Caco-2 (cell line): ENCODE data around the gene CEP170. TPM values are rescaled to one million over a fixed set of nuclear protein-coding genes. Genes with fewer than 3 reads are reported as not detected.

Source experiments
- BruUV-seq: library from RNA; stranded (reverse); fragments of 400-500 nt; replicated peaks from 2 replicates; lab custom pipeline; 2021; lab: Mats Ljungman, UMichigan
- CTCF ChIA-PET: fragments of 300-600 bp; sonication (Branson Sonifier 250); formaldehyde crosslinking; loops from one replicate; lab custom pipeline; 2022; ENCODE audit warnings: antibody characterized with exemption; lab: Charles Lee
- POLR2A ChIA-PET: fragments of 300-600 bp; sonication (Branson Sonifier 250); formaldehyde crosslinking; loops from one replicate; lab custom pipeline; 2022; ENCODE audit warnings: antibody characterized with exemption; lab: Charles Lee
- DNase-seq, 2 experiments: peaks; one replicate each; pipeline versions ENCODE4 v3.0.0 to v3.0.0-alpha.2; 2020 to 2022
- H3K27me3 ChIP-seq: replicated peaks from 2 replicates; pipeline ENCODE4 v1.6.0; 2011; ENCODE audit warnings: low read length; ENCODE audit not compliant: control insufficient read depth, insufficient read depth
- H3K36me3 ChIP-seq: 2 replicates; pipeline ENCODE4 v1.5.1; 2011; ENCODE audit warnings: low read length; ENCODE audit not compliant: control insufficient read depth, insufficient read depth
- H3K4me1 ChIP-seq: fragments of 250-450 bp; sonication (Bioruptor Pico); 2 replicates; pipeline ENCODE4 v1.5.1; 2020; ENCODE audit warnings: mild to moderate bottlenecking
- H3K4me3 ChIP-seq: 2 replicates; pipeline ENCODE4 v1.5.1; 2011; ENCODE audit warnings: low read depth, mild to moderate bottlenecking, control low read depth, low read length
- H3K9me3 ChIP-seq: fragments of 250-450 bp; sonication (Bioruptor Pico); 2 replicates; pipeline ENCODE4 v1.5.1; 2020; ENCODE audit warnings: mild to moderate bottlenecking, moderate library complexity
- H3K27ac Mint-ChIP-seq: one replicate; pipeline ENCODE4 v1.8.0; 2022; ENCODE audit warnings: mixed read lengths; ENCODE audit not compliant: unreplicated experiment
- H3K27me3 Mint-ChIP-seq: one replicate; pipeline ENCODE4 v1.8.0; 2022; ENCODE audit warnings: mixed read lengths; ENCODE audit not compliant: insufficient read depth, unreplicated experiment
- H3K36me3 Mint-ChIP-seq: one replicate; pipeline ENCODE4 v1.8.0; 2022; ENCODE audit warnings: mild to moderate bottlenecking, mixed read lengths; ENCODE audit not compliant: insufficient read depth, unreplicated experiment
- H3K4me1 Mint-ChIP-seq: one replicate; pipeline ENCODE4 v1.8.0; 2022; ENCODE audit warnings: low read depth, mixed read lengths; ENCODE audit not compliant: unreplicated experiment
- H3K4me3 Mint-ChIP-seq: one replicate; pipeline ENCODE4 v1.8.0; 2022; ENCODE audit warnings: mild to moderate bottlenecking, moderate library complexity, mixed read lengths; ENCODE audit not compliant: unreplicated experiment
- H3K9me3 Mint-ChIP-seq: one replicate; pipeline ENCODE4 v1.8.0; 2022; ENCODE audit warnings: mixed read lengths; ENCODE audit not compliant: unreplicated experiment
- CTCF ChIP-seq, 2 experiments: fragments of 200-600 bp in 1 of 2; IDR thresholded peaks; 1 replicate in 1 of 2; 2 replicates in 1 of 2; pipeline versions ENCODE4 v1.5.1 to v1.8.0; 2011 to 2022; ENCODE audit warnings: antibody characterized with exemption in 1 of 2, control low read depth in 1 of 2, inconsistent platforms in 1 of 2, low read depth in 1 of 2, low read length in 1 of 2, mild to moderate bottlenecking in 1 of 2, moderate library complexity in 1 of 2; ENCODE audit not compliant: insufficient read depth in 1 of 2, severe bottlenecking in 1 of 2, unreplicated experiment in 1 of 2
- intact Hi-C: fragments of 100-400 bp; cut with micrococcal nuclease; formaldehyde crosslinking; loops from one replicate; pipeline ENCODE4 v1.10.0; 2022; ENCODE audit not compliant: unreplicated experiment
- total RNA-seq: library from RNA; stranded (reverse); gene quantifications from 2 replicates; pipeline ENCODE4 v1.2.3, GENCODE V29; 2022

Gene CEP170
- total RNA-seq, 1 experiment from 2014 or later, result 22.4 TPM

DNA sequence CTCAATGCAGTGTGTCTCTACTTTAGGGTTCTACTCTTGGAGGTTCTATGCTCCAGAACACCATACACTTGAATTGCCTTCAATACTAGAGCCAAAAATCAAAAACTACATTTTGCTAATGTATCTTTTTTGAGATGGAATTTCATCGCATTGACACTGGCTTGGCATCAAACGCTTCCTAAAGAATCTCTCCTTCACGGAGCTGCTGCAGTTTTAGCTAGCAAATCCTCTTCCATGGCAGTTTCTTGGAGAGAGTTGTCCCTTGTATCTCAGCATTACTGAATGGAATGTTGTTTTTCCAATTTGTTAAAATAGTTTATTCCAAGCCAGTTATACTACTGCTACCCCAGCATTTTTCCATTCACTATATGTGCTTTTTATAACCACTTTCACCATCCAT is 18.4 kb upstream of the CEP170 start:
- TF ChIP-seq CTCF (IDR thresholded peaks at IDR 0.05; ENCODE audit: insufficient read depth in 1 of 2, low read depth in 1 of 2, low read length in 1 of 2, severe bottlenecking in 1 of 2, unreplicated experiment in 1 of 2), result no peak
- Histone ChIP-seq H3K4me1 (peaks cover 38% of the 10 kb centered on the region), H3K27me3 (no peaks in the 10 kb centered on the region), H3K36me3 (no peaks in the 10 kb centered on the region; the same call in 1 of the 2 replicates), H3K4me3 (no peak overlapping the region), H3K9me3 (no peaks in the 10 kb centered on the region)
- no peak for DNase-seq
- no TSS peak for BruUV-seq
- H3K9me3 Mint-ChIP-seq, result no peaks in the 10 kb centered on the region
- intact Hi-C loops, result no loop called here
- H3K27me3 Mint-ChIP-seq, result no peaks in the 10 kb centered on the region
- H3K4me1 Mint-ChIP-seq, result peaks cover 16% of the 10 kb centered on the region
- no peak overlapping the region for H3K27ac Mint-ChIP-seq
- H3K36me3 Mint-ChIP-seq, result peaks cover 7% of the 10 kb centered on the region
- ChIA-PET POLR2A (no interaction called here), CTCF (no interaction called here)
- H3K4me3 Mint-ChIP-seq, result no peak overlapping the region

GRCh38 chr1:243272401-243272800 is 17.3 kb upstream of the CEP170 start:
- Mint-ChIP-seq H3K9me3 (no peaks in the 10 kb centered on the region), H3K36me3 (peaks cover 15% of the 10 kb centered on the region), H3K4me3 (no peak overlapping the region), H3K27me3 (no peaks in the 10 kb centered on the region), H3K27ac (no peak overlapping the region), H3K4me1 (peaks cover 26% of the 10 kb centered on the region)
- BruUV-seq, result no TSS peak
- Histone ChIP-seq H3K4me1 (peaks cover 49% of the 10 kb centered on the region), H3K27me3 (no peaks in the 10 kb centered on the region), H3K4me3 (no peak overlapping the region), H3K9me3 (no peaks in the 10 kb centered on the region), H3K36me3 (no peaks in the 10 kb centered on the region; the same call in 1 of the 2 replicates)
- ChIA-PET CTCF (no interaction called here), POLR2A (no interaction called here)
- TF ChIP-seq CTCF (IDR thresholded peaks at IDR 0.05; ENCODE audit: insufficient read depth in 1 of 2, low read depth in 1 of 2, low read length in 1 of 2, severe bottlenecking in 1 of 2, unreplicated experiment in 1 of 2), result no peak
- DNase-seq, result no peak
- intact Hi-C loops, result no loop called here

GRCh38 chr1:243271996-243272395 is 16.9 kb upstream of the CEP170 start:
- no peak overlapping the region for H3K4me3 Mint-ChIP-seq
- H3K9me3 Mint-ChIP-seq, result no peaks in the 10 kb centered on the region
- H3K27me3 Mint-ChIP-seq, result no peaks in the 10 kb centered on the region
- Histone ChIP-seq H3K9me3 (no peaks in the 10 kb centered on the region), H3K4me3 (no peak overlapping the region), H3K36me3 (no peaks in the 10 kb centered on the region; the same call in 1 of the 2 replicates), H3K27me3 (no peaks in the 10 kb centered on the region), H3K4me1 (peaks cover 52% of the 10 kb centered on the region)
- H3K36me3 Mint-ChIP-seq, result peaks cover 16% of the 10 kb centered on the region
- intact Hi-C loops, result no loop called here
- TF ChIP-seq CTCF (IDR thresholded peaks at IDR 0.05; ENCODE audit: insufficient read depth in 1 of 2, low read depth in 1 of 2, low read length in 1 of 2, severe bottlenecking in 1 of 2, unreplicated experiment in 1 of 2), result no peak
- peaks cover 26% of the 10 kb centered on the region for H3K4me1 Mint-ChIP-seq
- POLR2A ChIA-PET, result no interaction called here
- CTCF ChIA-PET, result no interaction called here
- H3K27ac Mint-ChIP-seq, result no peak overlapping the region
- DNase-seq, result no peak
- BruUV-seq, result no TSS peak
